ENCODE data around the gene GLS.
"Not testable (repeated sequence)": the region's sequence is repeated elsewhere in the genome, so short reads cannot be mapped to it uniquely, and the experiment has no call there.

The GLS gene

DNA sequence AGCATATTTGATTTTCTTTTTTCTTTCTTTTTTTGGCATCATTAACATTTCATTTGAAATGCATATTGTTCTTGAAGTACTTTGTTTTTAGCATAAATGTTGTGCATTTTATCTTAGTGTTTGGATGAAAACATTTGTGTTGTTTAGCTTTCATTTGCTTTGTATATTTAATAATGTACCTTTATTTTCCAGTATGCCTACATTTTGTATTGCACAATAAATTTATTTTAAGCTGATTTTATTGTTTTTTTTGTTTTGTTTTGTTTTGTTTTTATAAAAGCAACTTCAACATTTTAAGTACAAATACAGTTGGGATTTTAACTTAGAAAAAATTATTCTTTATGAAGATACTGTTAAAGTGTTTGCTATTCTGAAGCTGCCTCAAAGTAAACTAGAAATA lies 54.4 kb downstream of the GLS start:
- no peak for DNase-seq

DNA sequence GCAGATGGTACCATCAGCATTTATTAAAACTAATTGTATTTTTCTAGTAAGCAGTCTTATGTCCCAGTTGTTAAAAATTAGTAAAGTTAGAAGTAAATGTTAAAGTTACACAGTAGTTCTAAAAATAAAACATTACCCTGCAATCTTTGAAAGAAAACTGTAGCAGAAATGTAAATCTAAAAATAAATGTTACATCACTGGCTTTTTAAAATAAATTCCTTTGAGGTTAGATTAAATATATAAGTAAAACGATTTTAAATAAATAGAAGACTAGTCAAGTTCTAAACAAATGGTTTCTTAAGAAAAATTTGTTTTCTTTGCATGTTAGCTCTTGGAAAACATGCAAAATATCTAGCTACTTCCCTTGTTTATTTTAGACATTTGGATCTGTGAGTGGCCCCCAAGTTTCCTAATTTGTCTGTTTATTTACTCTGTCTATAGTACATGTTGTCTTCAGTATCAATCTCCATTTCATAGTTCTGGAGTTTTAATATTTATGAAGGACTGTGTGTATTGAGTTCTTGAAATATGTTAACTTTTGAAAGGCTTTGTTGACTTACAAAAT lies 58.2 kb downstream of the GLS start:
- DNase-seq = no peak

DNA sequence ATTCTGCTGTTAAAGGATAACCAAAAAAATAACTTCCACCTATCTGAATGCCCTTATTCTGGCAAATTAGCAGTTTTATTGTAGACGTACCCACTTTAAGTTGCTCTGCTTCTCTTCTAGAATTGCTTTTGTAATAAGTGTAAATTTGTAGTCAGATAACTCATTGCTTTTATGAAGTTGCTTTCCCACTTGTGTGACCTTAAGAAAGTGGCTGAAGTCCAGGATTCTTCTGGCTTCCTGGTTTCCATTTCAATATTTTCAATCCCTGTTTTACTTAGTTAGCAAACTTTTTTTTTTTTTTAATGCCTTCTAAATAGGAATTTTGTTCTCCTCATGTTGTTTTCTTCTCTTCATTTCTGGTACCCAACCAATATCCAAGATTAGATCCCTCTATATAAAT lies 59.8 kb downstream of the GLS start:
- DNase-seq = no peak

DNA sequence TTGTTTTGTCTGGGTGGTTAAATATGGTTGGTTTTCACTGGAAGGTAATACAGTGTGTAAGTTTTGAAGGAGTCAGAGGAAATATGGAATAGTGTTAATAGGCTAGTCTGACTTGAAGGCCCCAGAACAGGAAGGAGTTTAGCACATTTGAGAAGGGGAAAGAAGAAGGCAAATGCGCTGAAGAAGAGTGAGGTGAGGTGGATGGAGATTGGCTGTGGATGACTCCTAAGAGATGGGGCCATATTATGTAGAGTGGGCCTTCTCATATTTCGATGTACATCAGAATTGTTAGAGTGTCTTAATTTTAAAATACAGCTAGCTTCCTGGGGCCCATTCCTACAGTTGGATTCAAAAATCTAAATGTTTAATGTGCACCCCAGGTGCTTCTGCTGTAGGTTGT lies 61.0 kb downstream of the GLS start:
- DNase-seq = no peak

DNA sequence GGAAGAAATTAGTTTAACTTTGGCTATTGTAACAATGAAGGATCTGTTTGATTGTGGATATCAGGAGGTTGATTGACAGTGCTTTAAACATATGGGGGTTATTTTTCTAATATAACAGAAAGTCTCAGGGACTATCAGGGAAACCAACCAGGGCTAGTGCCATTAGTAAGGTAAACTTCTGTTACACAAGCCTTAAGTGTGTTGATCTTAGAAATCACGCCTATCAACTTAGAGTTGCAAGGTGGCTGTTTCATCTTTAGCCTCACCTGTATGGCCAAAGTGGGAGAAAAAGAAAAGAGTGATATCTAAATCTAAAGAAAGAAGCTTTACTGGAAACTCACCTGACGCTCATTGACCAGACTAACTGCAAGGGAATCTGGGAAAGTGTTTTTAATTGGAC lies 62.1 kb downstream of the GLS start:
- no peak for DNase-seq

DNA sequence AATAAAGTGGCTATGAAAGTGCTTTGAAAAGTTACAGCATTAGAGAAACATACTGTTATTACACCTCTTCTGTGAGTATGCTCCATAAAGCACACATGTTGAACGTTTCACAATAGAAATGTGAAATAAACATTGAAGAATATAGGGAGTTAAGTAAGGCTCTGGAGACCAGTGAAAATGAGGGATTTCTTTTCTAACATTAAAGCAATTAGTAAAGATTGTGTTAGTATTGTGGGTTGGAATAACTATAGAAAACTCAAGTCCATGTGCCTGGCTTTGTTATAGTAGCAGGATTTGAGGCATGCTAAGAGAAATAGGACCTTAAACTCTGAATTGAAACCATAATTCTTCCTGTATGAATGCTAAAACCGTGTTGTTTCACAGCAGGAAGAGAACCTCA lies 63.1 kb downstream of the GLS start:
- DNase-seq = no peak

DNA sequence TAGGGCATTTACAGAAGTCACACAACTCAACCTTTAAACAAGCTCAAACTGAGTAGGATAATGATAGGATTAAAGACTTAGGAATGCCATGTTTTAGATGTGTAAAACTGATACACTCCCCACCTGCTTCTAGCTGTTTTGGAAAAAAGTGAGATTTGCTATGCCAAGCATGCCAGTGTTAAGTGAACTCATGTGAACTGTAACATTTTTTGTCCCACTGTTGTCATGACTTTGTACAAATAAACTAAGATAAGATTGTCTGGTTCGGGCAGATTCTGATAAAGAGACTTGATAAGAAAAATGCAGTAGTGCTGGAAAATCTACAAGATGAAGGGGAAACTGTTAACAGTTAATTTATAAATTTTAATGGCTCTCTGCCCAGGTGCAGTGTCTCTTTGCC lies 66.5 kb downstream of the GLS start:
- no peak for DNase-seq

DNA sequence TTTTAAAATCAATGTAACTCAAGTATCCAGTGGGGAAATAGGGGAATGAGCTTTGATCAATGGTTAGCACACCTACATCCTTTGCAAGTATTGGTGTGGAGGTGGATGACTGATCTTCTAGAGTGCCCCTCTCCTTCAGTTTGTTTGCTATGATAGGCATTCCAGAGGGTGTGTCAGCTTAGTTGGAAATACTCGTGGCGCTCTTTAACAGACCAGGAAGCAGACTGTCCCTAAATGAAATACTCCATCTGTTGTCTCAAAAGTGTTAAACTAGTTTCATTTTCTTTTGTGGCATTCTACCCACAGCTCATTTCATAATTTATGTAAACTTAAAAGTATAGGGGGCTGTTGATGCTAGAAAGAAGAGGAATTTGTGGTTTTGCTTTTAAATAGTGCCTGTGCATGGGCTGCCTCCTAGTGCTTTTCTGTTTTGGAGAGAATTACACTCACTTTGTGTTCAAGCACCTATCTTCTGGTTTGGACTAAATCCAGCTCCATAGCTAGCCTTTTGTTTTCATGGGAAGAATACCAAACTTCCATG lies 67.2 kb downstream of the GLS start:
- no peak for DNase-seq

DNA sequence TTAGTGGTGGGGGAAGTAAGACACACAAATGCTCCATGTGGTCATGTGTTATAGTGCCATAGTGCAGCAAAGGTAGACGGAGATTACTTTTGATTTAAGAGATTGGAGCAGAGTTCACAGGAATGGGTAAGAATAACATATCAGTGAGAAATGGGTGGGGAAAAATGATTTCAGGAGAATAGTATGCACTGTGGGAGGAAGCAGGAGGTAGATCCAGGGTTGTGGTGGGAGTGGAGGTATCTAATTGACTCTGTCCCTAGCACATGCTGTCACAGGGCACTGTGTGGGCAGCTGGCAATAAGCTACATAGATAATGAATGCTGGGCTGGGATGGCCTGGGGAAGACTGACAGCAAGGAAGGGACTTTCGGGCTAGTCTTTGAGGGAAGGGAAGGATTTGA lies 68.0 kb downstream of the GLS start:
- DNase-seq = no peak

DNA sequence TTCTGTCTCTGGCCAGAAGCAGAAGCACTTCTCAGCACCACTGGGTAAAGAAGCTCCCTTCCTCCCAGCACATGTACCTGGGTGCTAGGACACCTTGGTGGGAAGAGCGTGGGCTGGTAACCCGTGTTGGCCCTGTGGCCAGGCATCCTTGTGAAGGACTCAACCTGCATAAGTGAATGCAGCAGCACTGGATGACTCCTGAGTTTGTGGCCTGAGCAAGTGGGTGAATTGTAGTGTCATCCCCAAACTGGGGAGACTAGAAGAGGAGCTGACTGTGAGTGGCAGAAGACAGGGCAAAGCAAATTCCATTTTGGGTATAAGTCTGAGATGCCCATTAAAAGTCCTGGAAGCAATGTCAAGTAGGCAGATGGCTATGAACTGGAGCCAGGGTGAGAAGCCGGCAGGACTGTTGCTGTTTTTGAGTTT lies 70.0 kb downstream of the GLS start:
- DNase-seq = no peak

DNA sequence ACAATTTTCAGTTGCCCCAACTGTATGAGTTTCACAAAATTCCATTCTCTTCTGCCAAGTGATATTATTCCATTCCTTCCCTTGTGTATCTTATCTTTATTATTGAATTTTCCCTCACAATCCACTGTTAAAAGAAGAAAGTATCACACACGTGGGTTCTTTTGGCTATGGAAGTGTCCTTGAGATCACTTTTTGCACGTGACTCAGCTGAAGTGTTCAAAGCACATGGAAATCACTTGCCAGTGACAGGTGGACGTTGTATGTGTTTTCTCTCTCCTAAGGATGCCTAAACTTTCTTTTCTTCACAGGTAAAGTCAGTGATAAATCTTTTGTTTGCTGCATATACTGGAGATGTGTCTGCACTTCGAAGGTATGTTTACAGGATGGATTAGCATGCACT lies 72.6 kb downstream of the GLS start:
- no peak for DNase-seq

DNA sequence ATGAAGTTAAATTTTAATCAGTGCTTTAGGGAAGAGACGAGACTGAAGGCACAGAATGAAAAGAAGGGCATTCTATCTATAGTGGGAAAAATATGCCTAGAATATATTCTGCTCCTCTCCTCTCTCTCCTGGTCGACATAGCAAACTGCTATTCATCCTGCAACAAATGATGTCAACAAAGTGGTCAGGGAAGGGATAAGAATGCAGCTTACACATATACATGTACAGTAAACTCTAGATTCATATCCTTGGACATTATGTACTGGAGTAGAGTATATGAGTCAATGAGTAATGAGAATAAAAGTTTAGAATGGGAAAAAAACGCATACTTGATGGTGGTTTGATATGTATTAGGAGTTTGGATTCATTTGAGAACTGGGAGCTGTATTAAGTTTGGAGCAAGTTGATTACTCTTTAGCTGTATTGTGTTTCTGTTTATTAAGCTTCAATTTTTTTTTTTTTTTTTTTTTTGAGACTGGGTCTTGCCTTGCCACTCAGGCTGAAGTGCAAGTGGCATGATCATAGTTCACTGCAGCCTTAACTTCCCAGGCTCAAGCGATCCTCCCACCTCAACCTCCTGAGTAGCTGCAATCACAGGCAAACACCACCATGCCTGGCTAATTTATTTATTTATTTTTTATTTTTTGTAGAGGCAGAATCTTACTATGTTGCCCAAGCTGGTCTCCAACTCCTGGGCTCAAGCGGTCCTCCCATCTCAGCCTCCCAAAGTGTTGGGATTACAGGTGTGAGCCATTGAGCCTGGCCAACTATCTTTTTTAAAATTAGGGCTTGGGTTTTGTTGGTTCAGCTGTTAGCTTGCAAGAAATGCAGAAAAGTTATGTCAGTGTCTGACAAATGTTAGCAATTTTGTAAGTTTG lies 79.5 kb downstream of the GLS start:
- DNase-seq = no peak

DNA sequence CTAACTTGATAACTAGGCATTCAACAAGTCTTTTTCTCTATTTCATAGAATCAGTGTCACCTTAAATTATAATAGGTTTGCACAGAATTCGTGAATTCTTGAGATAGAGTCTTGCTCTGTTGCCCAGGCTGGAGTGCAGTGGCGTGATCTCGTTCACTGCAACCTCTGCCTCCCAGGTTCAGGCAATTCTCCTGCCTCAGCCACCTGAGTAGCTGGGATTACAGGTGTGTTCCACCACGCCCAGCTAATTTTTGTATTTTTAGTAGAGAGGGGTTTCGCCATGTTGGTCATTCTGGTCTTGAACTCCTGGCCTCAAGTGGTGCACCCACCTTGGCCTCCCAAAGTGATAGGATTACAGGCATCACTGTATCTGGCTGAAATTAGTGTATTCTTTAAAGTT lies 80.5 kb downstream of the GLS start:
- not testable (repeated sequence) for DNase-seq

DNA sequence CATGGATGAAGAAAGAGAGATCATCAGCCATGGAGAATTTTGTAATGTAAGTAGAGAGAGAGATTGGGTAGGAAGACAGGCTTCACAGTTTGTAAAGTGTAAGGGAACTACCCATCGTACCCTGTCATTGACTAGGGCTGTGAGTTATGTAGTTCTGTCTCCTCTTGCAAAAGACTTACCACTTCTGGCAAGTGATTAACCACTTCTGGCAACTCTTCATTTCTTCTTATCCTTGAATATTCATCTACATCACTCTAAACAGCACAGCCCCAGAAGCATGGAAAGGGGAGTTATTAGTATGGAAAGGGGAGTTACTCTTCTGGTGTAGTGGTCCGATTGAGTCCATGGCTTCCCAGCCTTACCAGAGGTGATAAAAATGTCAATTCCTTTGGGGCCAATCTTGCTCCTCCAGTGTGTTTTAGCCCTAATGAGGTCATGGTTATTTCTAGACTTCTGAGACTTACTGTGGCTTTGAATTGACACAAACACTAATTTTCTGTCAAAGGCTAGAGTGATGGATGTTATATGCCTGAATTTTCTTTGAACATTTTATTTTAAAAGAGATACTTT lies 81.4 kb downstream of the GLS start:
- DNase-seq = no peak

DNA sequence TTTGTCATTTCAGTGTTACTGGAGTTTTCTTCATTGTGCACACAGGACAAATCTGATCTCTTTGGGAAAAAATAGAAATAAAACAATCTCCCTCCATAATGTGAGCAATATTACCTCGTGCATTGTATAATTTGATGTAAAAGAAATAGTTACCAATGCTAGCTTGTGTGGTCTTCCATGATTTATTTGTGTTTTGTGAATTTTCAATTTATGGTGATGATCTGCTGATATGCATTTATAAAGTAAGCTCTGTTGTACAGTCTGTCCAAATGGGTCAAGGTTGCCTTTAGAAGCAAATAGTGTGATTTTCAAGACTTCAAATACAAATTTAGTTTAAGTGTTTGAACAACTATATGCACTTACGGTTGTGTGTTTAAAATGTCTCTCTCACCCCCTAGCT lies 82.5 kb downstream of the GLS start:
- DNase-seq = no peak

DNA sequence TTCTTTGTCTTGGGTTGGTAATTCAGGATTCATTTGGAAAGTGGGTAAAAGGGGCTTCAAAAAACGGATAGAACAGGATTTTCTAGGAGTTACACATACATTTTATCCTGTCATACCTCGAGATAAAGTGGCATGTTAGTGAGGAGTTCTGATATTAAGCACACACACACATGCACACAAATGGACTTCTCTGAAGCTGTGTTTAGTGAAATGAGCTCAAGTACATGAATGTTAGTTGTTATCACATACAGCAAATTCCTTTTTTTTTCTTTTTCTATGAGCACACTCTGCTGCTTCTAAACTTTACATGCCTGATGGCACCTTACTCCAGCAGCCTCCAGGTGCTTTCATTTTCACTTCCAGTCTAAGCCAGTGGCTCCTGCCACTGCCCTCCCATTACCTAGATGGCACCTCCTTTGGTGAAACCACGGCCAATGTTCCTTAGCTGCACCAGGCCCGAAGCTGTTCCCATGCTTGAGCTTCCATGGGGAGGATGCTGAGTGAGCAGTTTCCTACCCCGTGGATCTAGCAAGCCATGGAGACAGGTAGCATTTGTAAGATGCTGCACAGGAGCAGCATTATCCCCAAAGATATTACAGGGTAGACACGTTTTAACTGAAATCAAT lies 83.7 kb downstream of the GLS start:
- DNase-seq = no peak

DNA sequence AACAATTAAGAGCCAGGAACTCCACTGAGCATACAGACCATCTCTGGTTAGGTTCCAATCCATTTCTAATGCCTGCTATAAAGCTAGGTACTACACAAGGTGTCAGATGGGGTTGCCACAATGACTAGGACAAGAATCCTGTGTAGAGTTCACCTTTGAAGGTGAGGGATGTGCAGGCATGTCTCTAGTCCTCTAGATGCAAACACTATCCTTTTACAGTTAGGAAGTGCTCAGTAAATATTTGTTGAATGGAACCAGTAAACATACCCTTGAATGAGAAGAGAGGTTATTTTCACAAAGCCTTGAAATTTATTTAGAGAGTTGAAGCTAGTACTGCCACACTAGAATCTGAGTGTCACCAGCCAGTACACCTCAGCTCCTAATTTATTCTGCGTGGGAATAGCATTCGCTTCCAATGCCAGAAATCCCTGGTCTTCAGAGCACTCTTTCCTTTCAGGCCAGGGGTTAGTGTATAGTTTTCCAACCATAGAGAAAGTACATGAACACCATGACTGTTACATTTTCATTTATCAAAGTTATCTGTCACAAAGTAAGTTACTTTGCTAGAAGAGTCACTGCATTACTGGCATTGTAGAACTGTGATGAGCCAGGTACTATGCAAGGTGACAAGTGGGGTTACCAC lies 85.1 kb downstream of the GLS start:
- DNase-seq = no peak

DNA sequence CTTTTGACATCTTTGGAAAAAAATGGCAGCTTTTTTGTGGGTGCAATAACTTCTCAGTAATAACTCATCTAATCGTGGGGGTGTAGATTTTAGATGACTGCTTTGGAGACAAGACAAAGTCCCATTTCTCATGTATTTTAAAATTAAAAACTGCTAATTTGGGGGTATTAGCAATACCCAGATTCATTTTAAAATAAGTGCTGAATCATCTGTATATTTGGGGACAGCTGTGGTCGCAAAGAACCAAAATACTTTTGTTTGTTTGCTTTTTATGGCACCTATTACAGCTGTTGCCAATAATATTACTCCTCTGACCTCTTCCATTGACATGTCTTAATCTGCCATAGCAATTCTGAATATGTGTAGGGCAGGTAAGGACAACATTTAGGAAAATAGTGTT lies 87.9 kb downstream of the GLS start:
- no peak for DNase-seq

DNA sequence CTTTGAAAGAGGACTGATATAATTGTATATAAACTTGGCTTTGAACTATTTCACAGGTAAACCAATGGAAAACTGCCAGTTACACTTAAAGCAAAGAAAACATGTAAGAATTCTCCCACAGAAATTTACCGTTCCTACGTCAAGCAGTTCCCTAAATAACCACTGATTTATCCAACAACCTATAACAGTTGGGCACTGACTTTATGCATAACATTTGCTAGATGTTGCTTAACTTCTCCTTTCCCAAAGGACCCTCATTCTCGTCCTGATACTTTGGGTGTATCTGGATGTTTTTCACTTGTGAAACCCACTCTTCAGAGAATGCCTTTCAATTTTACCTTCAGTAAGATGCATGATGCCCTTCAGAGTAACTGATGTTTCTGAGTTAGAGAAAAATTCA lies 89.5 kb downstream of the GLS start:
- no peak for DNase-seq

DNA sequence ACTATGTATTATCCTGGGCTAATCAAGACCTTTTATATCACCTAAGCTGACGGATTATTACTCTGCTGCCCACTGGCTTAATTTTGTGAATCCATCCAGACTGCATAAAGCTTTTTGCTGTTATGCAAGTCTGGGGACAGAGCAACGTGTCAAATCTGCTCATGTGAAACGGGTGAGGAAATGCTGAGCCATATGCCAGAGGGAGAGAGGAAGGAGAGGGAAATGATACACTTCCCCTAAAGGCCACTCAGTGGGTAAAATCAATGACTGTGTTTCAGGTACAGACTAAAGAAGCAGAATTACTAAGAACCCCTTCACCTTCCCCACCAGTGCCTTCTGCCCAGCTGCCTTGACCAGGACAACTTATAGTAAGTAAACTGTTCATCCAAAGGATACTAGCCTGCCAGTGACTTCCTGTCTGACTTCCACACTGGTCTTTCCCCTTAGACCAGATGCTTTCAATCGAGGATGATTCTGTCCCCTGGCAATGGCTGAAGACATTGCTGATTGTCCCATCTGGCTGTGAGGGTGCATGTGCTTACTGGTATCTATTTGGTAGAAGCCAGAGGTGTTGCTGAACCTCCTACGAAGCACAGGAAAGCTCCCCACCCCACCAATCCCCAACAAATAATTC lies 90.4 kb downstream of the GLS start:
- DNase-seq = no peak

DNA sequence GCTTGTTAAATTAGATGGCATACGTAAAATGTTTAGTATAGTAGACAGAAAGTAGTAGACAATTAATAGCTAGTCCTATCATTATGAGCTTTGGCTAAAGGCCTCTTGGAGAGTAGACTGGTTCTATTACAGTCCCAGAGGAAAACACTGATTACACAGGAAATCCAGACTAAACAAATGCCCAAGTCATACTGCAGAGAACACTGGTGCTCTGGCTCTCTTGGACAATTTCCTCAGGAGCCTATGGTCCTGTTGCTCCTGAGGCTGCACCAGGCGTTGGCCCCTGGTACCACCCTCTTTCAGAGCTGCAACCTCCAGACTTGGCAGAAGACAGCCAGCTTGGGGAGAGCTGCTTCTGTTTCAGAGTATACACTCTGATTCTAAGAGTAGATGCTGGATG lies 91.6 kb downstream of the GLS start:
- no peak for DNase-seq

DNA sequence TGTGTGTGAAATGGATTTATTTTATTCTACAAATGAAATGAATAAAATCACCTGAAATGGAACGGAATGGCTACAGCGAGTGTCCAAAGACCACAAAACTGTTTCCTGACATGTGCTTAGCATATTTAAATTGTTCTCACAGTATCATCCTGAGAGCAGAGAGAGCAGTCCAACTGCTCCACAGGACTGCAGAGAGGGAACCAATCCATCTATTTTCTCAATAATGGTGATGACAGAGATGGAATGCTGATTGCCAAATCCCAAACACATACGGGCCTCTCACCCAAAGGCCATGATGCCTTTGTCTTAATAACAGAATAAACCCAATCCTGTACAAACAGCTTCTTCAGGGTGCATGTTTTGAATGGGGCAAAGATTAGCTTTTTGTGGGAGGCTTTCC lies 92.2 kb downstream of the GLS start:
- no peak for DNase-seq

DNA sequence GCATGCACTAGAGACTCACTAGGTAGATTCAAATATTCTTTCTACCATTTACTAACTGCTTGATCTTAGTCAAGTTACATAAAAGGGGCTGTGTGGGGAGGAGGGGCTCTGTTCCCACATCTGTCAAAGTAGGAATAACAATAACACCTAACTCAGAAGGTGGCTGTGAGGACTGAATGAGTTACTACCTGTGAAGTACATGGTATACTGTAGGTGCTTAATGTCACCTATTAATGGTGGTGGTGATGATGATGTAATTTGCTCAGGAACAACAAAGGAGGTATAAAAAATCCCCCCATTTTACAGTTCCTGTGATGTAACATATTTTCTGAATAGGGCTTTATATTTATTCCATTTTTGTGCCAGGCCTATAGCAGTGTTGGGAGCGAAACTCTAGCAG lies 92.6 kb downstream of the GLS start:
- DNase-seq = no peak

Data from activated naive CD4-positive, alpha-beta T cell treated with Interleukin-2 at 50 U/mL for 16 hours (primary cell).